ENCODE data around the gene HMX3.

The HMX3 gene

DNA sequence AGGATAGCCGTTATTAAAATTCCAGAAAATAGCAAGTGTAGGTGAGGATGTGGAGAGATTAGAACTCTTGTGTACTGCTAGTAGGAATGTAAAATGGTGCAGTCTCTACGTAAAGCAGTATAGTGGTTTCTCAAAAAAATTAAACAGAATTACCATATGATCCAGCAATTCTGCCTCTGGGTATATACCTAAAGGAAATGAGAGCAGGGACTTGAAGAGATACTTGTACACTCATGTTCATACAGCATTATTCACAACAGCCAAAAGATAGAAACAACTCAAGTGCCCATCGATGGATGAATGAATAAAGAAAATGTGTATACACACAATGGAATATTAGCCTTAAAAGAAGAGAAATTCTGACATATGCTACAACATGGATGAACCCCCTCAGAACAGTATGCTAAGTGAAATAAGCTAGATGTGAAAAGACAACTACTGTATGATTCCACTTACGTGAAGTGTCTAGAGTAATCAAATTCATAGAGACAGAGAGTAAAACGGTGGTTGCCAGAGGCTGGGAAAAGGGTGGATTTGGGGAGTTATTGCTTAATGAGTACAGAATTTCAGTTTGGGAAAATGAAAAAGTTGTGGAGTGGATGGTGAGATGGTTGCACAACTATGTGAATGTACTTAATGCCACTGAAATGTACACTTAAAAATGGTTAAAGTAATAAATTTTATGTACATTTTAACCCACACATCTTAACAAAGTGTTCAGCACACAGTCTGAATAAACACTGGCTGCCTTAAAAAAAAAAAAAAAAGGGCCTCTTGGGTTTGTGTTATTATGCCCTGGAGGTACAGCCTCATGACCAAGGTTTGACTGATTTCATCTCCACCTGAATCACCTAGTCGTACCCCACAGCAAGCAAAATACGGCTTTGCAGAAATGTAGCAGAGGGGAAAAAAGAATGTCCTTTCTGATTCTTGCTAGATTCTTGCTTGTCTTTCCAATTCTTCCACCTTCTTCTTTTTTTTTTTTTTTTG, 44.6 kb downstream of the HMX3 start:
- DNase-seq, result no peak

DNA sequence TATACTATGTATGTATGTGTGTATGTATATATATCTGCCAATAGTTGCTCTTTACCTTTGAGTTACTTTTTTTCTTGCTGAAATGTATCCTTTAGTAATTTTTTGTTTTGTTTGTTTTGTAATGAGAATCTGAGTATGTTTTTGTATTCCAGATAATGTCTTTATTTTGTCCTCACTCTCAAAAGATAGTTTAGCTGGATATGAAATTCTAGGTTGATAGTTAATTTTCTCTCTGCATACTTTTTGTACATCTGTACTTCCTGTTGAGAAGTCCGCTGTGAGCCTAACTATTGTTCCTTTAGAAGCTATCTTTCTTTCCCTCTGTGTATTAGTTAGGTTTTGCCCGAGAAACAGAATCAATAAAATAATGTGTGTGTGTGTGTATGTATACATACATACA, 48.0 kb downstream of the HMX3 start:
- no peak for DNase-seq

DNA sequence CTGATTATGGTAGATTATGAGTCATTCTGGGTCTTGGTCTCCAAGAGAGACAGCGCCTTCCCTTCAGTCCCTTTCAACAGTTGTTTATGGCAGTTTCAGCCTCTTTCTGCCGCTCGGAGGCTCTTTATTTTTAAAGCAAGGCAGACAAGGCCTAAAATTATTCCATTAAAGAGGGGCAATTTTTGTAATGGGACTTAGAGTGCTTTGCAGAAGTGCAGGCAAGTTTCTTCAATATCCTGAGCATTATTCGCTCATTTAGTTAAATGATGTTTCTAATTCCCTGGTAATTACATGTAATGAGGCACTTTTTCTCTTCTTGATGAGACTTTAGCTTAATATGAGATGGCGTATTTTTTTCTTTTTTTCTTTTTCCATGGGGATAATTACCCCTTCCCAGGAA, 52.0 kb downstream of the HMX3 start:
- DNase-seq, result no peak

All from activated CD4-positive, alpha-beta T cell treated with anti-CD3 and anti-CD28 coated beads for 1 hour (primary cell).